ENCODE measurements around the gene GDAP2. TPM values are rescaled to one million over a fixed set of nuclear protein-coding genes. Genes with fewer than 3 reads are reported as not detected.
"Not testable (repeated sequence)": the region's sequence is repeated elsewhere in the genome, so short reads cannot be mapped to it uniquely, and the experiment has no call there.

The GDAP2 gene
- 1 to 10 TPM; 3.6 to 8.7 (median 5.3) TPM for polyA plus RNA-seq

DNA sequence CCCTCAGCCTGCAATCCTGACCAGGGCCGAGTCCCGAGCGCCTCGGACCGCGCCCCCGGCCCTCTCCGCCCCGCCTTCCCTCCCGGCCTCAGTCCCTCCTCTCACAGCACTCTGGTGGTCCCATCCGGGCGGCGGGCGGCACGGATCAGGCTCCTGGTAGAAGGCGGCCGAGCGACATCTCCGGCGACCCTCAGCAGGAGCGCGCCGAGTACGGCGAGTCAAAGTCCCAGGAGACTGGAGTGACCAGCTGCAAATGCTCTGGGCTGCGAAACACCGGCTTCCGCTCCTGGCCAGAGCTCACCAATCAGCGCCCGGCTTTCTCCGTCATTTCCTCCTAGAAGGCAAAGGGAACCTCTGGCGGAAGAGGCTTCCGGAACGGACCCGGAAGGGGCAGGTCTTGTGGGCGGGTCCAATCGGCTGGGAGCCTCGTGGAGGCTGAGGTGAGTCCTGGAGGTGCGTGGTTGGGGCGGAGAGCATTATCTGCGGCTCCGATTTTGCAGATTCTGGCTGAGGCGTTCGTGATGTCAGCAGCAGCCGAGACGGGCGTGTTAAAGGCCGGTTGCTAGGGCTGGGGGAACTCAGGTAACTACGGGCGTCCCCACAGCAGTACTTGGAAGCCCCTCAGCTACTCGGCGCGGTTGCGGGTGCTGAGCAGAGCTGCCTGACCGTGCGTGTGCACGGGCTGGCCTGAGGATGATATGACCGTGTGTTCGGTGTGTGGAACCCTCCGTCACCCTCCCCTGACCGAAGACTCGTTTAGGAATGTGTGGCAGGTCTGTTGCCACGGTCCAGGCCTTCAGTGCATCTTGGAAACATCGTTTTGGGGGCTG lies at the start of gene GDAP2, which contains the start of gene WDR3:
Gene GDAP2 (minus strand): TSS at position 279 of the 830 bp plus-strand sequence. CDS start 9,264 bp downstream, outside the sequence.
Gene WDR3 (plus strand): TSS at position 397 of the 830 bp plus-strand sequence. CDS start 3,581 bp downstream, outside the sequence.
- WGBS, 3 donors: 0 to 1% (median 1%) methylated on average over 64 of the region's 64 CpGs

GRCh38 chr1:117976381-117976780 lies 47.0 kb upstream of the GDAP2 start:
- H3K27ac ChIP-seq (ENCODE audit: low read depth, low read length): no peak overlapping the region
- 63 to 82% (median 77%) methylated on average over 3 of the region's 3 CpGs for WGBS, 3 donors

More for the DNA sequence above, at the start of gene GDAP2, which contains the start of gene WDR3:
- H3K27ac ChIP-seq (ENCODE audit: low read depth, low read length): peak within 1 kb of the TSS; percentile 51

- no peak overlapping the region for H3K27ac ChIP-seq (ENCODE audit: low read depth, low read length)
These were observed 42.4 kb upstream of the GDAP2 start for GRCh38 chr1:117971777-117972176.

DNA sequence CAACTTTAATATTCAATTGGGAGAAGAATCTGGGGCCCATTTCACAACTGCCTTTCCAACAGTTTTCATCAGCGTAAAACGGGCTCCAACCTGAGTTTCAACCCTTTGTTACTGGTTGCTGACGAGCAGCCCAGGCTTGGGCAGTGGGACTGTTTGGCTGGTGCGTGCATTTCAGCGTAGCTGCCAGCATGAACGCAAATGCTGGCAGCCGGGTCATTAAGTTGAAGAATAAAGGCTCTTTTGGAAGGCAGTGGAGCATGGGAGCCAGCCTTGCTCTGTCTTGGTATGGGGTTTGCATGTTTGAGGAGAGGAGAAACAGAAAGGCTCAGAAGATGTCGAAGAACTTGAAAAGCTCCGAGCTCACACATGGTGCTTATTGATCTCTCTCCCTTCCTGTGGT lies 40.8 kb upstream of the GDAP2 start:
- no peak overlapping the region for H3K27ac ChIP-seq (ENCODE audit: low read depth, low read length)
- 73 to 88% (median 79%) methylated on average over 9 of the region's 9 CpGs for WGBS, 3 donors

DNA sequence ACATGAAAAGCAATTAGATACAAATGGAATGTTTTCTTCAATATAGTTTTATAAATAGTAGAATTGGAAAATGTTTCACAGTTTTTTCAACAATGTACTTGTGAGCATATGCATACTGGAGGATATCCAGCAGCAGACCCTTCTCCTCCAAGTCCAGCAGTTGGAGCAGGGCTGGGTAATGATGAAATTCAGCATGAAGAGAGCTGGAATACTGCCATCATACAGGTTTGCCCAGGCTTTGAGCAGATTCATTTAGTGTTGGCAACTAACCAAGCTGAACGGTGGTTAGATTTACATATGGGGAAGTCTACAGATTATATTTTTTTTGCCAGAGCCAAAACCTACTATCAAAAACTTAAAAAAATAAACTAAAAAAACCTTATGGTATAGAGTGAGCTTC lies 38.5 kb upstream of the GDAP2 start:
- H3K27ac ChIP-seq (ENCODE audit: low read depth, low read length): no peak overlapping the region
- 0 to 12% (median 0%) methylated on average over 1 of the region's 1 CpG for WGBS, 3 donors

GRCh38 chr1:117967477-117967876 lies 38.1 kb upstream of the GDAP2 start:
- no peak overlapping the region for H3K27ac ChIP-seq (ENCODE audit: low read depth, low read length)
- WGBS, 3 donors: 51 to 54% (median 53%) methylated on average over 4 of the region's 4 CpGs

- H3K27ac ChIP-seq (ENCODE audit: low read depth, low read length): no peak overlapping the region
- 79 to 90% (median 86%) methylated on average over 3 of the region's 3 CpGs for WGBS, 3 donors
These were observed 35.0 kb upstream of the GDAP2 start for GRCh38 chr1:117964290-117965038.

DNA sequence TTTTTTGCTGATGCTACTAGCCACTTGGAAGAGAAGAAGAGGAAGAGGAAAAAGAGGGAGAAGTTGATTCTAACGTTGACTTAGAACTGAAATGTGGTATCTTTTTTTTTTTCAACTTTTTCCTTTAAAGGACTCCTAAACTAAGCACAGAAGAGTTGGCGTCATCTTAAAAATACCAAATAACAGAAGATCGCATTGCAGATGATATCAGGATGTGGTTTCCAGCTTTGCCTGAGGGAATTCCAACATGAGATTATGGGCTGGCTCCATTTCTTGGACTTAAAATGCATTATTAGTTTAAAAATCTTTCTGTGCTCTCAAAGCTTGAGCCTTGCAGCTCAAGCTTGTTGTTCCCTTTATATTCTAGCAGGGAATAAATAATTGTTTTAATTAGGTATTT lies 29.9 kb upstream of the GDAP2 start:
- 55 to 83% (median 60%) methylated on average over 3 of the region's 3 CpGs for WGBS, 3 donors
- no peak overlapping the region for H3K27ac ChIP-seq (ENCODE audit: low read depth, low read length)

DNA sequence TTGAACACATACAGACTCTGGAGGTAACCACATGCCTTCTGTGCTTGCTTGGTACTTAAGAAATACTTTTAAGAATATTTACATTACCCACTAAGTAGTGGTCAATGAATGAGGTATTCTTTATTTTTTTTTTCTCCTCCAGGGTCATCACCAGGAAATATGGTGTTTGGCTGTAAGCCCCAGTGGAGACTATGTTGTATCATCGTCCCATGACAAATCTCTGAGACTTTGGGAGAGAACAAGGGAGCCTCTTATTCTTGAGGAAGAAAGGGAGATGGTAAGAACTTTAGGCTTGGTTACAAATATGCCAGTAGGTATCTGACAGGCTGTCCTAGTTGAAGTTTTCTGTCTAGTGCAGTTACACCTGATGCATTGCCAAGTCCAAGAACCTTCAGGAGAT lies 23.0 kb upstream of the GDAP2 start:
- no peak overlapping the region for H3K27ac ChIP-seq (ENCODE audit: low read depth, low read length)
- WGBS, 3 donors: 78 to 93% (median 93%) methylated on average over 1 of the region's 1 CpG

GRCh38 chr1:117942293-117942692 lies 12.9 kb upstream of the GDAP2 start:
- no peak overlapping the region for H3K27ac ChIP-seq (ENCODE audit: low read depth, low read length)
- 94 to 97% (median 95%) methylated on average over 2 of the region's 2 CpGs for WGBS, 3 donors

DNA sequence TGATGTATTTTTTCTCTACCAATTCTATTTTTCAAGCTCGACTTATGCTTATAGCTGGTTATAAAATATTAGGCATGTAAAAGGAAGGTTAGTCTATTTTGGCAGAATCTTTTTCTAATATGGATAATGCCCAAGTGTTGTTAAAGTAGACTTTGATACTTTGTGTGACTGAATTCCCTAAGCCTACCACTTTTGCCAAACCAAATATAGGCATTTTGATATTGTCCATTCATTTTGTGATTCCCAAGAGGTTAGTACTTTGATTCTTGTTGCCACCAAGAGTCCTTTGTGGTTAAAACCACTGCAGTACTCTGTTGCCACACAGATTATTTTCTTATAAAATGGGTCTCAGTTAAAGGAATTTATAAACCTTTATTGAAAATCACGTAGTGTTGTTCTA lies 4.3 kb upstream of the GDAP2 start:
- no peak overlapping the region for H3K27ac ChIP-seq (ENCODE audit: low read depth, low read length)
- 88 to 89% (median 89%) methylated on average over 2 of the region's 2 CpGs for WGBS, 3 donors

DNA sequence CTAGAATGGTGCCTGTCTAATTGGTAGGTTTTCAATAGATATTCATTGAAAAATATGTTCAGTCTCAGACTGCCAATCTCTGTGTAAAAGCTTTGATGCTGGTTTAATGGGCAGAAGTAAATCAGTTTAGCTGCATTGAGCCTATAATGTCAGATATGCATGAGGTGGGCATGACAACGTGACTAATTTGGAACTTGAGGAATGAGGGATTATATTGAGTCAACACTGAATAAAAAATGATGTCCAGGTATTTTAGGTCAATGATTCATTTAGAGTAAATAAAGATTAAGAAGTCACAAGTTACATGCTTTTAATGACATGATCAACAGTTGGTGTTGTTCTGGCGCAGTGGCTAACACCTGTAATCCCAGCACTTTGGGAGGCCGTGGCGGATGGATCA lies 3.2 kb upstream of the GDAP2 start:
- H3K27ac ChIP-seq (ENCODE audit: low read depth, low read length): no peak overlapping the region
- WGBS, 3 donors: 70 to 97% (median 97%) methylated on average over 4 of the region's 4 CpGs

GRCh38 chr1:117930484-117930883 lies 1.1 kb upstream of the GDAP2 start:
- 2 to 5% (median 4%) methylated on average over 6 of the region's 6 CpGs for WGBS, 3 donors
- no peak overlapping the region for H3K27ac ChIP-seq (ENCODE audit: low read depth, low read length)

DNA sequence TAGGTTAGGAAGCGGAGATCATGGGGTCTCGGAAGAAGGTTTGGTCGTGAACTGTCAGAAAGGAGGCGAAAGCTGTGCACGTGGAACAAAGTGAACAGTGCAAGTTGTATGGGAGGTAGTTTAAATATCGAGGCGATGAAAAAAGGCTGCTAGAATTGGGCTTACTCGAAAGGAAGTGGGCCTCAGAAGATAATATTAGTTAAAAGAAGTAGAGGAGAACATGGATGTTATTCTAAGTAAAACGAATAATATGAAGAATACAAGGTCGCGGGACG lies 689 bp upstream of the GDAP2 start:
- no peak overlapping the region for H3K27ac ChIP-seq (ENCODE audit: low read depth, low read length)
- 0 to 1% (median 1%) methylated on average over 12 of the region's 12 CpGs for WGBS, 3 donors

DNA sequence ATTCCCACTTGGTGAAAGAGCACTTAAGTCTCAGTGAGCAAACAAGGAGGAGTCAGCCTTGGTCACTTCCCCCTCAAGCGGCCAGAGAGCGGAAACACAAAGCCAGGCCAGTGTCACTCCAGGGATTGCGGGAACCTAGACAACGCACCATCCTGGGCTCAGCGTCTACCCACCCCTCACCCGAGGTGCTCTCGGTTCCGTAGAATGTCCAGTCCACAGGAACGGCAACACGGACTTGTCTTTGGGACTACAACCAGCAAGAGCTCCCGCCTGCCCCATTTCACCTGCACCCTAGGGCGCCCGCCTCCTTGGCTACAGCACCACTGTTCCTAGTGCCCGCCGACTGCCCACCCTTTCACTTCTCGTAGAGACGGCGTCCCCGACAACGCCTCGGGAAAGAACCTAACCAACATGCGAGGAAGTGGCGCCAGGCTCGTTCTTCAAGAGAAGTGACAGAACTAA lies 509 bp downstream of the GDAP2 start:
- 0% methylated on average over 24 of the region's 24 CpGs for WGBS, 3 donors
- H3K27ac ChIP-seq (ENCODE audit: low read depth, low read length): peak overlapping the region; percentile 51

DNA sequence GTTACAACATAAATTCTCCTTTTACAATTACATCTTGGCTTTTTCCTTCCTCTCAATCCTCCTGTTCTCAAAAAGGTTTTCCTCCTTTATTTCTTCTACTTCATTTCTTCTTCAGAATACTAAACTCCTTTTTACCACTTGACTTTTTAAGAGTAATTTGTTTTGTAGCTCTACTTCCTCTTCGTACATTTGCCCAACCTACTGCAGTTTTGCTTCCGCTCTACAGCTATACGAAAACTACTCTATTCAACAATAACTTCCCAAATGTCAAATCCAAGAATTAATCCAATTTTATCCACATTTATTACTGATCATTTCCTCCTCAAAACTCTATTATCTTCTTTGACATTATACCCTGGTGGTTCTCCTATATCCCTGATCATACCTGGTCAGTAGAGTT lies 3.4 kb downstream of the GDAP2 start:
- WGBS, 3 donors: 61 to 90% (median 74%) methylated on average over 3 of the region's 3 CpGs
- no peak overlapping the region for H3K27ac ChIP-seq (ENCODE audit: low read depth, low read length)

DNA sequence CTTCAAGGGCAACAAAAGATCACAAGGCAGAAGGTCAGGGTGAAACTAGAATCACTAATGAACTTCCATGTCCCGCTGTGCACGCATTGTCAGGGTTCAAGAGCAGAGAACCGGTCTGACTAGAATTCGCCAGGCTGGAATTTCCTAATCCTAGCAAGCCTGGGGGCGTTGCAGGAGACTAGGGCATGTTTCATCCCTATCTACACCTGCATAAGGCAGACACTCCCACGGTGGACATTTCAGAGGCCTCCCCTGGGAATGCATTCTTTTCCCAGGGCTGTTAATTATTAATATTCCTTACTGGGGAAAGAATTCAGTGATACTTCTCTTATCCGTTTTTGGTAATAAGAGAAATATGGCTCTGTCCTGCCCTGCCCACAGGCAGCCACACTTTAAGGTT lies 6.7 kb downstream of the GDAP2 start:
- H3K27ac ChIP-seq (ENCODE audit: low read depth, low read length): not testable (repeated sequence)
- 80 to 95% (median 91%) methylated on average over 6 to 7 of the region's 7 CpGs for WGBS, 3 donors

- WGBS, 3 donors: 96 to 99% (median 97%) methylated on average over 2 of the region's 2 CpGs
- H3K27ac ChIP-seq (ENCODE audit: low read depth, low read length): no peak overlapping the region
These were observed 7.4 kb downstream of the GDAP2 start for GRCh38 chr1:117921991-117922390.

- H3K27ac ChIP-seq (ENCODE audit: low read depth, low read length): no peak overlapping the region
These were observed 10.0 kb downstream of the GDAP2 start for GRCh38 chr1:117919376-117919775.

DNA sequence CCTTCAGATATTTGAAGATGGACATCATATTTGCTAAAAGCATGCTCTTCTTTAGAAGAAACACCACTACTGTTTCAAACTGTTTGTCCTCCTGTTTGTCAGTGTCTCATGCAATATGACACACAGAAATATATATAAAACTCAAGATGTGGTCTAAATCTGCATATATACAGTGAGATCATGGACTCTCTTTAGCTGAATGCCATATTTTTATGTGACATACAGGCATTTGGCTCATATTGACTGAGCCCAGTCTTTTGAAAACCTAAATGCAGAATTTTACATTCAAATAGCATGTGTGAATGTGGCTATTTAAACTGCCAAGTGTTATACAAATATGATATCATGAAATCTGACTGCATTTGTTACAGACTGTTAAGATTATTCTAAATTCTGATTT lies 18.4 kb downstream of the GDAP2 start:
- H3K27ac ChIP-seq (ENCODE audit: low read depth, low read length): no peak overlapping the region

Measured in adipose tissue (tissue), 3 donors.